ENCODE data around the gene SOX18.

- TF ChIP-seq POLR2A (IDR thresholded peaks at IDR 0.05) (no peak), CTCF (IDR thresholded peaks at IDR 0.05 in 8 of 11, conservative IDR thresholded peaks at IDR 0.05 in 3 of 11) (no peak), POLR2AphosphoS5 (IDR thresholded peaks at IDR 0.05) (peak in 2 of 3 donors; percentile 3 to 13)
Measured at GRCh38 chr20:64056639-64056888, 7.1 kb upstream of the SOX18 start.

Data from spleen (tissue), 7 donors.